GM19239 (cell line): Measurements from ENCODE around the gene CAMK2G.
A peak's percentile ranks its signal among the peaks of the same experiment; 100 is the strongest.
"Not testable (repeated sequence)": the region's sequence is repeated elsewhere in the genome, so short reads cannot be mapped to it uniquely, and the experiment has no call there.

Source experiments
- DNase-seq: peaks from one replicate; pipeline ENCODE4 v3.0.0; 2011; ENCODE audit warnings: low spot score; ENCODE audit not compliant: insufficient read length
- FAIRE-seq: peaks from 2 replicates; lab custom pipeline; 2011; peaks lifted over from hg19 to GRCh38; lab: Jason Lieb, UNC

The CAMK2G gene

DNA sequence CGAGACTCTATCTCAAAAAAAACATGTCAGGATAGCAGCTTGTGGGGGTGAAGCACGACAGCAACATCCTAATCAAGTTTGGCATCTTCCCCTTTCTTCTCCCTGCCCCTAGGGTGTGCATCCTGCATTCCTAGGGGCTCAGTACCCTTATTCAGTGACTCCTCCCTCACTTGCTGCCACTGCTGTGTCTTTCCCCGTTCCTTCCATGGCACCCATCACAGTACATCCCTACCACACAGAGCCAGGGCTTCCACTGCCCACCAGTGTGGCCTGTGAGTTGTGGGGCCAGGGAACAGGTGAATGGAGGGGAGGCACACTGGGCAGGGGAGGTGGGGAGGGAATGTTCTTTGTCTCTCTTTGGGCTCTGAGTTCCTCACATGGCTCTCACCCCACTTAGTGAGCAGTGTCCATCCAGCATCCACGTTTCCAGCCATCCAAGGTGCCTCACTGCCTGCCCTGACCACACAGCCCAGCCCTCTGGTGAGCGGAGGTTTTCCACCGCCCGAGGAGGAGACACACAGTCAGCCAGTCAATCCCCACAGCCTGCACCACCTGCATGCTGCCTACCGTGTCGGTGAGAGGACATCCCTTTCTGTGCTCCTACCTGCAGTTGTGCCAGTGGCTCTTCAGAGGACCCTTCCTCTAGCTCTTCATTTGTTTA, 74.3 kb downstream of the CAMK2G start:
- FAIRE-seq (no peak), DNase-seq (no peak)

DNA sequence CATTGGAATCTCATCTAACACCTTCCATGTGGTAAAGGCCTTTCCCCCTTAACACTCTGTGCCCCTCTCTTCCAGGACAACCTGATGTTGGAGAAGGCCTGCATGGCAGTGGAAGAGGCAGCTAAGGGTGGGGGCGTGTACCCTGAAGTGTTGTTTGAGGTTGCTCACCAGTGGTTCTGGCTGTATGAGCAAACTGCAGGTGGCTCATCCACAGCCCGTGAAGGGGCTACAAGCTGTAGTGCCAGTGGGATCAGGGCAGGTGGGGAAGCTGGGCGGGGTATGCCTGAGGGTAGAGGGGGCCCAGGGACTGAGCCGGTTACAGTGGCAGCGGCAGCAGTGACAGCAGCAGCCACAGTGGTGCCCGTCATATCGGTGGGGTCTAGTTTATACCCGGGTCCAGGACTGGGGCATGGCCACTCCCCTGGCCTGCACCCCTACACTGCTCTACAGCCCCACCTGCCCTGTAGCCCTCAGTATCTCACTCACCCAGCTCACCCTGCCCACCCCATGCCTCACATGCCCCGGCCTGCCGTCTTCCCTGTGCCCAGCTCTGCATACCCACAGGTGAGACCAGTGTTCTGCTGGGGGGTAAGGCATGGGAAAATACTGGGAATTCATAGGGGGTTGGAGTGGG, 75.3 kb downstream of the CAMK2G start:
- no peak for FAIRE-seq
- DNase-seq, result no peak

DNA sequence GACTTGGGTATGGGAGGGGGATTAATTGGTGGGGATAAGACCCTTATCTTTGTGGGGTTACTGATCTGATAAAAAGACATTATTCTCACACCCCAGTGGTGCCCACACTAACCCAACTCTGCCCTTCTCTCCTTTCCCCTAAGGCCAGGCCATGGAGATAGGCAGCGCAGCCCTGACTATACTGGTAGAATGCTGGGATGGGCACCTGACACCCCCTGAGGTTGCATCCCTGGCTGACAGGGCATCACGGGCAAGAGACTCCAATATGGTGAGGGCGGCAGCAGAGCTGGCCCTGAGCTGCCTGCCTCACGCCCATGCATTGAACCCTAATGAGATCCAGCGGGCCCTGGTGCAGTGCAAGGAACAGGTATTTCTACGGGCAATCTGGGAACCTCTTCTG, 76.3 kb downstream of the CAMK2G start:
- DNase-seq (no peak), FAIRE-seq (no peak)

DNA sequence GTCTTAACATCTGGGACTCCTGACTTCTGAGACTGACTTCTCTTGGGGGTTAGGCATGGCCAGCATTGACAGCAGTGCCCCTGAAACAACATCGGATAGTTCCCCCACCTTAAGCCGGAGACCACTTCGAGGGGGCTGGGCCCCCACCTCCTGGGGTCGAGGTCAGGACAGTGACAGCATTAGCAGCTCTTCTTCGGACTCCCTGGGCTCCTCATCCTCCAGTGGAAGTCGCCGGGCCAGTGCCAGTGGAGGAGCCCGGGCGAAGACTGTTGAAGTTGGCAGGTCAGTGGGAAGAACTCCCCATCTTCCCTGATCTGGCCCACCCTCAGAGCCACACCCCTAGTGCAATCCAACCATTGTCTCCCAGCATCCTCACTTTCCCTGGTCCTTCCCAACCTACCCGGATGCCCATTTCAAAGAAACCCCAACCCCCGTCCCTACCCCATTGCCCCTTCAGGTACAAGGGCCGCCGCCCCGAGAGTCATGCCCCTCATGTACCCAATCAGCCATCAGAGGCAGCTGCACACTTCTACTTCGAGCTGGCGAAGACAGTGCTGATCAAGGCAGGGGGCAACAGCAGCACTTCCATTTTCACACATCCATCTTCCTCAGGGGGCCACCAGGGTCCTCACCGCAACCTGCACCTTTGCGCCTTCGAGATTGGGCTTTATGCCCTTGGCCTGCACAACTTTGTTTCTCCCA, 76.9 kb downstream of the CAMK2G start:
- DNase-seq (no peak), FAIRE-seq (no peak)

DNA sequence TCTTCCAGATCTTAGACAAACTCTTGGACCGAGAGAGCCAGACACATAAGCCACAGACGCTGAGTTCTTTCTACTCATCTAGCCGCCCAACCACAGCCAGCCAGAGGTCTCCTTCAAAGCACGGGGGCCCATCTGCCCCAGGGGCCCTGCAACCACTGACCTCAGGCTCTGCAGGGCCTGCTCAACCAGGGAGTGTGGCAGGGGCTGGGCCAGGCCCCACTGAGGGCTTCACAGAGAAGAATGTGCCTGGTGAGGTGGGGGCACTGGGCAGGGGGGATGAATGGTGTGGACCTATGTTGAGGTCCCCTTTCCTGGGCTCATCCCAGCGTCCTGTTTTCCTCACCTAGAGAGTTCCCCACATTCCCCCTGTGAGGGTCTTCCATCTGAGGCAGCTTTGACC, 77.6 kb downstream of the CAMK2G start:
- no peak for FAIRE-seq
- no peak for DNase-seq

DNA sequence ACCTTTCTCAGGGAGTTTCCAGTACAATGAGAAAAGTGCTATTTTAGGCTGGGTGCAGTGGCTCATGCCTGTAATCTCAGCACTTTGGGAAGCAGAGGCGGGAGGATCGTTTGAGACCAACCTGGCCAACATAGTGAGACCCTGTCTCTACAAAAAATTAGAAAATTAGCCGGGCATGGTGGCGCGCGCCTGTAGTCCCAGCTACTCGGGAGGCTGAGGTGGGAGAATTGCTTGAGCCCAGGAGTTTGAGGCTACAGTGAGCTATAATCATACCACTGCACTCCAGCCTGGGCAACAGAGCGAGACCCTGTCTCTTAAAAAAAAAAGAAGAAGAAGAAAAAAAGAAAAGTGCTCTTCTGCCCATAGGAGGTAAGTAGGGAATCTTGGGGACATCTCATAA, 78.3 kb downstream of the CAMK2G start:
- not testable (repeated sequence) for FAIRE-seq, DNase-seq

DNA sequence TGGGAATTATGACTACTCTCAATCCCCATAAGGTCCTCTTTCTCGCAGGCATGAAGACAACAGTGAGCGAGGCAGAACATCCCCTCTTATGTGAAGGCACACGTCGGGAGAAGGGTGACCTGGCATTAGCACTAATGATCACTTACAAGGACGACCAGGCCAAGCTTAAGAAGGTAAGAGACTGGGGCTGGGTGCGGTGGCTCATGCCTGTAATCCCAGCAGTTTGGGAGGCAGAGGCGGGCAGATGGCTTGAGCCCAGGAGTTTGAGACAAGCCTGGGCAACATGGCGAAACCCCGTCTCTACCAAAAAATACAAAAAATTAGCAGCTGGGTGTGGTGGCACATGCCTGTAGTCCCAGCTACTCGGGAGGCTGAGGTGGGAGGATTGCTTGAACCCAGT, 78.9 kb downstream of the CAMK2G start:
- DNase-seq, FAIRE-seq: not testable (repeated sequence)

DNA sequence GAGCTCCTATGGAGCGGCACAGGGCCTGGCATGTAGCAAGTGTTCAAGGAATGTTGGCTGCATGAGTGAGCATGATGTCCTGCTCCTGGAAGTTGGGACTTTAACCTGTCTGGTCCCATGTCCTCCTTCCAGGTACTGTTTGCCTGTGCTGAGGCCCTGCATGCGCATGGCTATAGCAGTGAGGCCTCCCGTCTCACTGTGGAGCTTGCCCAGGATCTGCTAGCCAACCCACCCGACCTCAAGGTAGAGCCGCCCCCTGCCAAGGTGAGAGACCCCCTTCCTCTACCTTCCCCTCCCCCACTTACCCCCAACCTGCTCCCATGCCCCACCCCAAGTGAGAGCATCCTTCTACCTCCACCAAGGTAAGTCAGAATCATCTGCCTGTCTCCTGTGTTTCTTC, 80.9 kb downstream of the CAMK2G start:
- FAIRE-seq (no peak), DNase-seq (no peak)

DNA sequence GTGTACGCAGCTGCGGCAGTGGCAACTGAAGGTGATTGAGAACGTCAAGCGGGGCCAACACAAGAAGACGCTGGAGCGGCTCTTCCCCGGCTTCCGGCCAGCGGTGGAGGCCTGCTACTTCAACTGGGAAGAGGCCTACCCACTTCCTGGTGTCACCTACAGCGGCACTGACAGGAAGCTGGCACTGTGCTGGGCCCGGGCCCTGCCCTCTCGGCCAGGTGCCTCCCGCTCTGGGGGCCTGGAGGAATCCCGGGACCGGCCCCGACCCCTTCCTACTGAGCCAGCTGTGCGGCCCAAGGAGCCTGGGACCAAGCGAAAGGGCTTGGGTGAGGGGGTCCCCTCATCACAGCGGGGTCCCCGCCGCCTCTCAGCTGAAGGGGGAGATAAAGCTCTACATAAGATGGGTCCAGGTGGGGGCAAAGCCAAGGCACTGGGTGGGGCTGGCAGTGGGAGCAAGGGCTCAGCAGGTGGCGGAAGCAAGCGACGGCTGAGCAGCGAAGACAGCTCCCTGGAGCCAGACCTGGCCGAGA, 82.4 kb downstream of the CAMK2G start:
- no peak for DNase-seq
- FAIRE-seq, result no peak

DNA sequence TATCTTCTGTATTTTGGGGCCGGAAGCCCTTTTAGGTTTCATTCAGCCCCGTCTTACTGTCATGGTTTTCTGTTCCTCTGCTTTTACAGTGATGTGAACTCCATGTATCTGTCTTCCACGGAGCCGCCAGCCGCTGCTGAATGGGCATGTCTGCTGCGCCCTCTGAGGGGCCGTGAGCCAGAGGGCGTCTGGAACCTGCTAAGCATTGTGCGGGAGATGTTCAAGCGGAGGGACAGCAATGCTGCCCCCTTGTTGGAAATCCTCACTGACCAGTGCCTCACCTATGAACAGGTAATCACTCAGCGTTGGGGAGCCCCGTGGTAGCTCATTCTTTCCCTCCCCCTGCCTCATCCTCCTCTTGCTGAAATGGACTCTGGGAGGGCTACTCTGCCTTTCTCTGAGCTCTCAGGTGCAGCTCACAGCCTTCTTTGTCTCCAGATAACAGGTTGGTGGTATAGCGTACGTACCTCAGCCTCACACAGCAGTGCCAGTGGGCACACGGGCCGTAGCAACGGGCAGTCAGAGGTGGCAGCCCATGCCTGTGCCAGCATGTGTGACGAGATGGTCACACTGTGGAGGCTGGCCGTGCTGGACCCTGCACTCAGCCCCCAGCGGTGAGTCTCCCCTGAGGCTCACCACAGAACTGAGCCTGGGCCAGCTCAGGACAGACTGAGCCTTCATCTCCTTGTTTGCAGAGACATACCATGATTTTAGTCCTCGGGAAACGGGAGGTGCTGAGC, 83.3 kb downstream of the CAMK2G start:
- DNase-seq (no peak), FAIRE-seq (no peak)

DNA sequence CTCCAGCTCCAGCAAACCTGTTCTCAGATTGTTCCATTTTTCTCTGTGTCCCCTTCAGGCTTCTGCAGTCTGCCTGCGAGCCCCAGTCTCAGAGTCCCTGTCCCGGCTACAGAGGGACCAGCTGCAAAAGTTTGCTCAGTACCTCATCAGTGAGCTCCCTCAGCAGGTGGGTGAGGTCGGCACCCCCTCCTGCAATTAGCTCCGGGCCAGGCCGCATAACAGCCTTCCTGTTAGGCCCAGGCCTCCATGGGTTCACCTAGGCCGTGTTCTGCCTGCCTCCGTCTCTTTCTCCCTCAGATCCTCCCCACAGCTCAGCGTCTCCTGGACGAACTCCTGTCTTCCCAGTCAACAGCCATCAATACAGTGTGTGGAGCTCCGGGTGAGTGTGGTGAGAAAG, 84.7 kb downstream of the CAMK2G start:
- no peak for FAIRE-seq

DNA sequence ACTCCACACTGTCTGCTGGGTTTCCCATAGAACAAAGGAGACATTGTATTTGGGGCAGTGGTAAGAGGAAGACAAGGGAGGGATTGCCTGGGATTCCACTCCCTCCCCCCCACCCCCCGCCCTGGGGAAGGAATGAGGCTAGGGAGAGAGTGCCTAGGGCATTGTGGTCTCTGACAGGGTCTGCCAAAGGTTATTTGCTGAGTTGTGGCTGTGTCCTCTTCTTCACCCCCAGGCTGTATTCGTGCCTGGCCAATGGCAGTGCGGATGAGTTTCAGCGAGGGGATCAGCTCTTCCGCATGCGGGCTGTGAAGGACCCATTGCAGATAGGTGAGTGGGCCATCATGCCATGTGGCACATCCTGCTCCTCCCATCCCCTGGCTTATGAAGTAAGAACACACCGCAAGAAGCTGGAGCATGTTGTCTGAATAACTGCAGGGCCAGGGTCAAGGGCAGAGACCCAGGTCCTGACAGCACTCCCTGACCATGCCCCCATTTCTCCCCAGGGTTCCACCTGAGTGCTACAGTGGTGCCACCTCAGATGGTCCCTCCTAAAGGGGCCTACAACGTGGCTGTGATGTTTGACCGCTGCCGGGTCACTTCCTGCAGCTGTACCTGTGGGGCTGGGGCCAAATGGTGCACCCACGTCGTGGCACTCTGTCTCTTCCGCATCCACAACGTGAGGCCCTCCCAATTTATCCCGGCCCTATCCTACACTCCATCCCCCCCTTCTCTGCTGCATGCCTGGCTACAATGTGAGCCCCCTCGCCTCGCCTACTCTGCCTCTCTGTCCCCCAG, 85.3 kb downstream of the CAMK2G start:
- no peak for FAIRE-seq
- DNase-seq, result no peak

More for the DNA sequence above, 84.7 kb downstream of the CAMK2G start:
- DNase-seq, result no peak

DNA sequence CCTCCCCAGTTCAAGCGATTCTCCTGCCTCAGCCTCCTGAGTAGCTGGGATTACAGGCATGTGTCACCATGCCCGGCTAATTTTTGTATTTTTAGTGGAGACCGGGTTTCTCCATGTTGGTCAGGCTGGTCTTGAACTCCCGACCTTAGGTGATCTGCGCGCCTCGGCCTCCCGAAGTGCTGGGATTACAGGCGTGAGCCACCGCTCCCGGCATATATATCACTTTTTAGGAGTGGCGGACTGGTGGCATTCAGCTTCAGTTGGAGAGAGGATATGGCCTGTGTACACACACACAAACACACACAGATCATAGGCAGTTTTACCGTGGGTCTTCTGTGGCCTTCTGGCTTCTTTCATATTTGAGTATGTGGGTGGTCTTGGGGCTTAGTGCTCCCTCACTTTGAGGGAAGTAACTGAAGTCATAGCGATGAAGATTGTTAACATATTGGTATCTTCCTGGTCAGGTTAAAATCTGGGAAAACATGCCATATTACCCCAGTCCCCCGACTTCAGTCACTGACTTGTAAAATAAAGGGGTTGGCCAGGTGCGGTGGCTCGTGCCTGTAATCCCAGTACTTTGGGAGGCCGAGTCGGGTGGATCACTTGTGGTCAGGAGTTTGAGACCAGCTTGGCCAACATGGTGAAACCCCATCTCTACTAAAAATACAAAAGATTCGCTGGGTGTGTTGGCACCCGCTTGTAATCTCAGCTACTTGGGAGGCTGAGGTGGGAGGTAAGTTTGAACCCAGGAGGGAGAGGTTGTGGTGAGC, 87.1 kb downstream of the CAMK2G start:
- FAIRE-seq, DNase-seq: not testable (repeated sequence)

DNA sequence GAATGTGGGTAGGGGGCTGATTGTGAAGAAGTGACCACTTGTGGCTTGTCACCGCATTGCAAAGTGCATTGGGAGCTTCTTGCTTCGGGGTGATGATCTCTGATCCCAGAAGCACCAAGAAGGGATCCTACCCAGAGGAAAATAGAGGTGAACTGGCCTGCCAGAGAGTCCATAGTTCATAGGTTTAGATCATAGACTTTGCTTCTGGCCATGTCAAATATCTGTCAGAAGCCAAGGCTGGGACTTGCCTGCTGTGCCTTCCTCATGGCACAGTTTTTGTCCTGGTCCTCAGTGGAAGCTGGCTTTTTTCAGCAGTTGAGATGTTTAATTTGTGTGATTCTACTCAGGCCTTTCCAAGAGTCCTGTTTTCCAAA, 87.9 kb downstream of the CAMK2G start:
- DNase-seq, result no peak
- no peak for FAIRE-seq

DNA sequence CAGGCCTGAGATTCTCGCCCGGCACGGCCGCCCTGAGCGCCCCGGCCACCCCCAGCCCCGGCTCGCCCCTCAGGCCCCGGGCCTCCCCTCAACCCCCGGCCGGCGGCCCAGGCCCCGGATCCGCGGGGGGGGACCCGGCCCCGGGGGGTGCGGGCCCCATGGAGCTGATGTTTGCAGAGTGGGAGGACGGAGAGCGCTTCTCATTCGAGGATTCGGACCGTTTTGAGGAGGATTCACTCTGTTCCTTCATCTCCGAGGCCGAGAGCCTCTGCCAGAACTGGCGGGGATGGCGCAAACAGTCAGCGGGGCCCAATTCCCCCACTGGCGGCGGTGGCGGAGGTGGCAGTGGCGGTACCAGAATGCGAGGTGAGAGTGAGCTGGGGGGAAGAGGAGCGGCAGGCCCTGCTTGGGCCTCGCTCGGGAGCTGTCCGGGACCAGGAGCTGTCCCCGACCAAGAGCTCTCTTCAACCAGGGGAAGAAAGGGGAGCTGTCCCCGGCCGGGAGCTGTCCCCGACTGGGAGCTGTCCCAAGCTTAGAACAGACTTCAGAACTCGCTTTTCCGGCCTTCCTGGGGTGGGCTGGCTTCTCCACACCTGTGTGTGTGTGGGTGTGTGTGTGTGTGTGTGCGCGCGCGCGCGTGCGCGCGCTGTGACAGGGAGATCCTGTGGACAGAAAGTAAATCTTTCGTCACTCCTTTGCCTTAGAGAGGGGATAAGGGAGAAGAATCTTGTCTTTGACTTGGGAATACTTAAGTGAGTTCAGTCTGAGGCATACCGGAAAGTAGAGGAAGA, 88.4 kb downstream of the CAMK2G start:
- DNase-seq (no peak), FAIRE-seq (peak; percentile 48)

DNA sequence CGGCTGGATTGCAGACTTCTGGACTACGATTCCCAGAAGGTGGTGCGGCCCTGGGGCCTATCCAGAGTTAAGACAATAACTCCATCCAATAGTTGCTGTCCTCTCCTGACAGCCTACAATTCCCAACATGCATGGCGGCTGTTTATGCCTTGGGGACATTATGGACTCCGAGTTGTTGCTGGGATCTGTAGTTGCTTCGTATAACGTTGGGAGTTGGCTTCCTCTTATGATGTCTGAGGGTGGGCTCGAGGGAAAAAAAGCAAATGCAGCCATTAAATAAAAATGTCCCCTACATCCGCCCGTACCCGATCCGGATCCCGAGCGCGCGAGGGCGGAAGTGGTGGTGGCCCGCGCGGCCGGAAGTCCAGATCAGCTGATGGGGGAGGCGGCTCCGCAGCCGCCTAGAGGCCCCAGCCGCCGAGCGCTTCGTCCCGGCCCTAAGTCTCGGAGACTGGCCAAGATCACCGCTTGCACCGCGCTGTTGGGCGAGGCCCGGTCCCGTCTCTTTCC, 89.1 kb downstream of the CAMK2G start, which contains the start of gene ZSWIM8:
Gene ZSWIM8 (plus strand): TSS at position 396 of the 510 bp plus-strand sequence. CDS start 273 bp downstream, outside the sequence.
- peak; percentile 99 for FAIRE-seq
- peak; percentile 93 for DNase-seq

DNA sequence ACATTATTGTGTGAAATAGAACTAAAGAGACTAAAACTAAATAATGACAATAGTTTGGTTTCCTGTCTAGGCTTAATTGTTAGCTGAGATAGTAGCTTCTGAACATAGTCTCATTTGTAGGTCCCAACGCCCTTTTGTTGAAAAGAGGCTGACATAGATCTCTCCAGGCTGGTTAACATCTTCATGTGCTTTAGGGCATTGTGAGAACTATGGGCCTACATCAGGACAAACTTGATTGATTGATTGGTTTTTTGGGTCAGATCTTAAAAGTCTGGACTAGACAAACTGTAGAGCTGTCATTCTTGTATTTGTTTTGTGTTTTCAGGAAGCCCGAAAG, 91.6 kb downstream of the CAMK2G start:
- FAIRE-seq (no peak), DNase-seq (no peak)
